ENCODE measurements around the gene C1orf216.
"Not testable (repeated sequence)": the region's sequence is repeated elsewhere in the genome, so short reads cannot be mapped to it uniquely, and the experiment has no call there.

DNA sequence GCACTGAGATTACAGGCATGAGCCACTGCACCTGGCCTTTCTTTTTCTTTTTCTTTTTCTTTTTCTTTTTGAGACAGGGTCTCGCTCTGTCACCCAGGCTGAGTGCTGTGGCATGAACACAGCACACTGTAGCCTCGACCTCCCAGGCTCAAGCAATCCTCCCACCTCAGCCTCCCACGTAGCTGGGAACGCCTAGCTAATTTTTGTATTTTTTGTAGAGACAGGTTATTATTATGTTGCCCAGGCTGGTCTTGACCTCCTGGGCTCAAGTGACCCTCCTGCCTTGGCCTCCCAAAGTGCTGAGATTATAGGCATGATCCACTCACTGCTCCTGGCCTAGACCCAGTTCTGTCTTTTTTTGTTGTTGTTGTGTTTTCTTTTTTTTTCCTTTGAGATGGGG is 28.6 kb downstream of the C1orf216 start:
- TF ChIP-seq CTCF (conservative IDR thresholded peaks at IDR 0.05 in 1 of 2, IDR thresholded peaks at IDR 0.05 in 1 of 2; ENCODE audit: low read depth in 1 of 2, low read length in 2 of 2); EZH2 (IDR thresholded peaks at IDR 0.05; ENCODE audit: low read length, missing control alignments): not testable (repeated sequence)
